HG03432 (cell line): ENCODE results near the gene SLIT1.

Experiments
- ATAC-seq: cut with Tn5 transposase; IDR thresholded peaks from one replicate; pipeline ENCODE4 v1.9.1; 2021; ENCODE audit warnings: mild to moderate bottlenecking, moderate library complexity; ENCODE audit not compliant: unreplicated experiment

The SLIT1 gene

GRCh38 chr10:97028832-97029178 is 157.0 kb downstream of the SLIT1 start:
- no peak for ATAC-seq

- ATAC-seq: no peak
Observed at GRCh38 chr10:97028126-97028831, 157.5 kb downstream of the SLIT1 start.

- ATAC-seq: no peak
Observed at GRCh38 chr10:97025613-97026242, 160.0 kb downstream of the SLIT1 start.

- no peak for ATAC-seq
Observed at GRCh38 chr10:97024168-97025073, 161.3 kb downstream of the SLIT1 start.

GRCh38 chr10:97023401-97024167 is 162.2 kb downstream of the SLIT1 start:
- ATAC-seq: no peak

GRCh38 chr10:97022616-97023015 is 163.1 kb downstream of the SLIT1 start:
- no peak for ATAC-seq

- ATAC-seq: no peak
Observed at GRCh38 chr10:97020452-97021400, 165.0 kb downstream of the SLIT1 start.

- ATAC-seq: no peak
Observed at GRCh38 chr10:97019213-97019844, 166.4 kb downstream of the SLIT1 start.

GRCh38 chr10:97018251-97019212 is 167.2 kb downstream of the SLIT1 start:
- no peak for ATAC-seq

- ATAC-seq: no peak
Observed at GRCh38 chr10:97017474-97017903, 168.3 kb downstream of the SLIT1 start.

- ATAC-seq: peak; percentile 76
Observed at GRCh38 chr10:97016728-97017473, 168.9 kb downstream of the SLIT1 start.

- no peak for ATAC-seq
Observed at GRCh38 chr10:97015240-97015639, 170.5 kb downstream of the SLIT1 start.

GRCh38 chr10:97013983-97014382 is 171.8 kb downstream of the SLIT1 start:
- ATAC-seq: no peak

- ATAC-seq: no peak
Observed at GRCh38 chr10:97013568-97013967, 172.2 kb downstream of the SLIT1 start.

GRCh38 chr10:97012470-97012869 is 173.3 kb downstream of the SLIT1 start:
- no peak for ATAC-seq

- no peak for ATAC-seq
Observed at GRCh38 chr10:97011397-97011796, 174.4 kb downstream of the SLIT1 start.

- no peak for ATAC-seq
Observed at GRCh38 chr10:97010695-97011206, 175.0 kb downstream of the SLIT1 start.
